Hematopoietic multipotent progenitor cell treated with erythropoietin and hydrocortisone succinate and interleukin-3 and kit ligand, for 17 days (in vitro differentiated cells): ENCODE data around the gene TSHR.
A peak's percentile ranks its signal among the peaks of the same experiment; 100 is the strongest.

Experiments used
- DNase-seq: peaks from one replicate; pipeline ENCODE4 v3.0.0-alpha.2; 2015; ENCODE audit warnings: low spot score

The TSHR gene

GRCh38 chr14:81137316-81137715, 181.9 kb downstream of the TSHR start:
- DNase-seq: no peak

- no peak for DNase-seq
Observed at GRCh38 chr14:81138429-81138828, 183.0 kb downstream of the TSHR start.

GRCh38 chr14:81141426-81141825, 186.0 kb downstream of the TSHR start:
- no peak for DNase-seq

- no peak for DNase-seq
Observed at GRCh38 chr14:81143793-81144192, 188.4 kb downstream of the TSHR start.

- no peak for DNase-seq
Observed at GRCh38 chr14:81144824-81145603, 189.6 kb downstream of the TSHR start.

- no peak for DNase-seq
Observed at GRCh38 chr14:81147140-81147897, 191.9 kb downstream of the TSHR start.

GRCh38 chr14:81148635-81149034, 193.2 kb downstream of the TSHR start:
- no peak for DNase-seq

GRCh38 chr14:81153187-81153586, 197.8 kb downstream of the TSHR start:
- no peak for DNase-seq

- DNase-seq: no peak
Observed at GRCh38 chr14:81157431-81157830, 202.0 kb downstream of the TSHR start.

- DNase-seq: no peak
Observed at GRCh38 chr14:81161088-81161487, 205.7 kb downstream of the TSHR start.

- DNase-seq: no peak
Observed at GRCh38 chr14:81161749-81162148, 206.3 kb downstream of the TSHR start.

GRCh38 chr14:81162941-81163340, 207.5 kb downstream of the TSHR start:
- DNase-seq: no peak

GRCh38 chr14:81164167-81164774, 208.8 kb downstream of the TSHR start:
- DNase-seq: peak; percentile 62

GRCh38 chr14:81165188-81165587, 209.8 kb downstream of the TSHR start:
- DNase-seq: no peak

- DNase-seq: no peak
Observed at GRCh38 chr14:81166121-81166520, 210.7 kb downstream of the TSHR start.

GRCh38 chr14:81169267-81169666, 213.8 kb downstream of the TSHR start:
- no peak for DNase-seq

GRCh38 chr14:81169711-81170103, 214.3 kb downstream of the TSHR start:
- DNase-seq: no peak

- peak; percentile 91 for DNase-seq
Observed at GRCh38 chr14:81170104-81170828, 214.8 kb downstream of the TSHR start.

- DNase-seq: no peak
Observed at GRCh38 chr14:81170829-81171195, 215.4 kb downstream of the TSHR start.

- DNase-seq: no peak
Observed at GRCh38 chr14:81172353-81172752, 216.9 kb downstream of the TSHR start.

- no peak for DNase-seq
Observed at GRCh38 chr14:81172881-81173280, 217.5 kb downstream of the TSHR start.

GRCh38 chr14:81176241-81176640, 220.8 kb downstream of the TSHR start:
- no peak for DNase-seq
